ENCODE results near the gene CARD18.

DNA sequence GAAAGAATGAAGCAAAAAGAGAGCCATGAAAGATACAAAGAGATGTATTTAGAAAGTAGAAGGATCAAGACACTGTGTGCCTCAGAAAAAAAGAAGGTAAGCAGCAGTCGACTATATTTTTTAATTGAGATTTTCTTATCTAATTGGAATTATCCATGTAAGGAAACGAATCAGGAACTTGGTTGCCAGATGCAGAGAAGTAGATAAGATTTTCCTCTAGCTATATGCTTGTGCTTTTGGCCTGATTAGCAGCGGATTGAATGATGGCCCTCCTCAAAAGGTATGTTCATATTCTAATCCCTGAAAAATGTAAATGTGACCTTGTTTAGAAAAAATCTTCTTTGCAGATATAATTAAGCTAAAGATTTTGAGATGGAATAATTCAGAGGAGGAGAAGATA, 43.9 kb upstream of the CARD18 start:
- TF ChIP-seq, protein P1, sequence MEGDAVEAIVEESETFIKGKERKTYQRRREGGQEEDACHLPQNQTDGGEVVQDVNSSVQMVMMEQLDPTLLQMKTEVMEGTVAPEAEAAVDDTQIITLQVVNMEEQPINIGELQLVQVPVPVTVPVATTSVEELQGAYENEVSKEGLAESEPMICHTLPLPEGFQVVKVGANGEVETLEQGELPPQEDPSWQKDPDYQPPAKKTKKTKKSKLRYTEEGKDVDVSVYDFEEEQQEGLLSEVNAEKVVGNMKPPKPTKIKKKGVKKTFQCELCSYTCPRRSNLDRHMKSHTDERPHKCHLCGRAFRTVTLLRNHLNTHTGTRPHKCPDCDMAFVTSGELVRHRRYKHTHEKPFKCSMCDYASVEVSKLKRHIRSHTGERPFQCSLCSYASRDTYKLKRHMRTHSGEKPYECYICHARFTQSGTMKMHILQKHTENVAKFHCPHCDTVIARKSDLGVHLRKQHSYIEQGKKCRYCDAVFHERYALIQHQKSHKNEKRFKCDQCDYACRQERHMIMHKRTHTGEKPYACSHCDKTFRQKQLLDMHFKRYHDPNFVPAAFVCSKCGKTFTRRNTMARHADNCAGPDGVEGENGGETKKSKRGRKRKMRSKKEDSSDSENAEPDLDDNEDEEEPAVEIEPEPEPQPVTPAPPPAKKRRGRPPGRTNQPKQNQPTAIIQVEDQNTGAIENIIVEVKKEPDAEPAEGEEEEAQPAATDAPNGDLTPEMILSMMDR (IDR thresholded peaks at IDR 0.05 in 4 of 5, conservative IDR thresholded peaks at IDR 0.05 in 1 of 5) = no peak
- TF ChIP-seq POLR2A (IDR thresholded peaks at IDR 0.05) = no peak
